IMR-90 (cell line): ENCODE measurements around the gene TRABD2A. TPM values are rescaled to one million over a fixed set of nuclear protein-coding genes. Genes with fewer than 3 reads are reported as not detected.
A peak's percentile ranks its signal among the peaks of the same experiment; 100 is the strongest.

Experiments
- ATAC-seq: fragments of 200-7000 bp; cut with Tn5 transposase; 2 replicates; pipeline ENCODE4 v1.9.1; 2020; ENCODE audit warnings: low read depth, mild to moderate bottlenecking, moderate library complexity
- BruUV-seq: library from RNA; stranded (reverse); fragments of 400-500 nt; replicated peaks from 2 replicates; lab custom pipeline; 2021; lab: Mats Ljungman, UMichigan
- CTCF ChIA-PET: fragments of 300-600 bp; formaldehyde crosslinking; extraction: SDS; loops from one replicate; lab custom pipeline; 2021; ENCODE audit warnings: antibody characterized with exemption; lab: Yijun Ruan, JAX
- POLR2A ChIA-PET: fragments of 300-600 bp; sonication (Branson Sonifier 250); formaldehyde crosslinking; loops from one replicate; lab custom pipeline; 2022; ENCODE audit warnings: antibody characterized with exemption; ENCODE audit not compliant: unreplicated experiment; lab: Charles Lee
- DNase-seq: peaks from one replicate; pipeline ENCODE4 v3.0.0; 2013
- H2AFZ ChIP-seq: replicated peaks from 2 replicates; pipeline ENCODE3; 2013; ENCODE audit warnings: low read length, mild to moderate bottlenecking; ENCODE audit not compliant: poor library complexity
- H2AK5ac ChIP-seq: 2 replicates; pipeline ENCODE4 v1.6.1; 2013; ENCODE audit warnings: low read depth, low read length, inconsistent platforms
- H2AK9ac ChIP-seq: replicated peaks from 2 replicates; pipeline ENCODE3; 2013; ENCODE audit warnings: mild to moderate bottlenecking, low read depth, low read length, moderate library complexity; ENCODE audit not compliant: poor library complexity
- H2BK120ac ChIP-seq: 2 replicates; pipeline ENCODE4 v1.6.1; 2013; ENCODE audit warnings: low read depth, low read length, inconsistent platforms
- H2BK15ac ChIP-seq: 3 replicates; pipeline ENCODE4 v1.6.1; 2013; ENCODE audit warnings: low read depth, low read length, inconsistent platforms
- H2BK20ac ChIP-seq: 2 replicates; pipeline ENCODE4 v1.6.1; 2013; ENCODE audit warnings: low read depth, mild to moderate bottlenecking, inconsistent platforms, low read length, moderate library complexity
- H2BK5ac ChIP-seq: 2 replicates; pipeline ENCODE4 v1.6.1; 2013; ENCODE audit warnings: mild to moderate bottlenecking, low read depth, low read length, inconsistent platforms; ENCODE audit not compliant: poor library complexity, severe bottlenecking
- H3K14ac ChIP-seq: replicated peaks from 2 replicates; pipeline ENCODE4 v1.6.1; 2013; ENCODE audit warnings: low read depth, low read length, inconsistent platforms
- H3K18ac ChIP-seq: 2 replicates; pipeline ENCODE4 v1.6.1; 2013; ENCODE audit warnings: low read depth, low read length, control low read depth
- H3K23ac ChIP-seq: 2 replicates; pipeline ENCODE4 v1.6.1; 2013; ENCODE audit warnings: low read depth, low read length, inconsistent platforms
- H3K27ac ChIP-seq: 2 replicates; pipeline ENCODE4 v1.5.1; 2013; ENCODE audit warnings: mild to moderate bottlenecking, control low read depth, low read length; ENCODE audit not compliant: insufficient read depth
- H3K27me3 ChIP-seq: 2 replicates; pipeline ENCODE4 v1.6.1; 2013; ENCODE audit warnings: low read length; ENCODE audit not compliant: control insufficient read depth, insufficient read depth
- H3K36me3 ChIP-seq: 2 replicates; pipeline ENCODE4 v1.6.1; 2013; ENCODE audit warnings: low read length, mixed read lengths; ENCODE audit not compliant: control insufficient read depth, insufficient read depth
- H3K4ac ChIP-seq: 2 replicates; pipeline ENCODE4 v1.6.1; 2013; ENCODE audit warnings: low read depth, low read length, inconsistent platforms
- H3K4me1 ChIP-seq: 2 replicates; pipeline ENCODE4 v1.6.1; 2013; ENCODE audit warnings: low read length, mixed read lengths; ENCODE audit not compliant: control insufficient read depth, insufficient read depth
- H3K4me2 ChIP-seq: 2 replicates; pipeline ENCODE4 v1.6.1; 2013; ENCODE audit warnings: low read depth, mild to moderate bottlenecking, control low read depth, low read length, moderate library complexity
- H3K4me3 ChIP-seq: 2 replicates; pipeline ENCODE4 v1.5.1; 2013; ENCODE audit warnings: low read depth, mild to moderate bottlenecking, control low read depth, low read length, moderate library complexity; ENCODE audit not compliant: insufficient read depth
- H3K56ac ChIP-seq: 2 replicates; pipeline ENCODE4 v1.6.1; 2013; ENCODE audit warnings: low read length, inconsistent platforms; ENCODE audit not compliant: insufficient read depth; ENCODE audit errors: extremely low read depth
- H3K79me1 ChIP-seq, 2 experiments: 2 replicates each; pipeline ENCODE4 v1.6.1; 2013; ENCODE audit warnings: low read length in 2 of 2, inconsistent platforms in 1 of 2, low read depth in 1 of 2
- H3K9ac ChIP-seq: 2 replicates; pipeline ENCODE4 v1.6.1; 2013; ENCODE audit warnings: low read depth, low read length, control low read depth
- H3K9me1 ChIP-seq: 2 replicates; pipeline ENCODE4 v1.6.1; 2013; ENCODE audit warnings: low read length, inconsistent platforms; ENCODE audit not compliant: insufficient read depth
- H3K9me3 ChIP-seq: 2 replicates; pipeline ENCODE4 v1.6.1; 2013; ENCODE audit warnings: low read length; ENCODE audit not compliant: control insufficient read depth, insufficient read depth
- H4K20me1 ChIP-seq: 2 replicates; pipeline ENCODE4 v1.6.1; 2013; ENCODE audit warnings: low read length, inconsistent platforms; ENCODE audit not compliant: insufficient read depth
- H4K5ac ChIP-seq: 2 replicates; pipeline ENCODE4 v1.6.1; 2013; ENCODE audit warnings: mild to moderate bottlenecking, low read depth, low read length, control low read depth
- H4K8ac ChIP-seq, 2 experiments: 2 replicates each; pipeline ENCODE4 v1.6.1; 2013; ENCODE audit warnings: low read depth in 2 of 2, low read length in 2 of 2, control low read depth in 1 of 2, inconsistent platforms in 1 of 2
- H4K91ac ChIP-seq: 2 replicates; pipeline ENCODE4 v1.6.1; 2013; ENCODE audit warnings: low read depth, low read length, inconsistent platforms; ENCODE audit not compliant: insufficient read depth
- BHLHE40 ChIP-seq: fragments of 150-350 bp; IDR thresholded peaks from 2 replicates; pipeline ENCODE4 v1.6.1; 2016; ENCODE audit warnings: mild to moderate bottlenecking, low read depth, low read length
- CEBPB ChIP-seq: IDR thresholded peaks from 2 replicates; pipeline ENCODE4 v1.6.1; 2012; ENCODE audit warnings: low read depth, low read length, improper control_type of control experiment
- CHD1 ChIP-seq: IDR thresholded peaks from 2 replicates; pipeline ENCODE4 v1.6.1; 2012; ENCODE audit warnings: low read depth, low read length, improper control_type of control experiment
- CTCF ChIP-seq: conservative IDR thresholded peaks from 2 replicates; pipeline ENCODE4 v1.5.1; 2012; ENCODE audit warnings: mild to moderate bottlenecking, low read depth, low read length, improper control_type of control experiment
- ELK1 ChIP-seq: fragments of 150-350 bp; IDR thresholded peaks from 2 replicates; pipeline ENCODE4 v1.6.1; 2016; ENCODE audit warnings: low read depth, mild to moderate bottlenecking, low read length, moderate library complexity, borderline replicate concordance
- FOS ChIP-seq: fragments of 150-350 bp; IDR thresholded peaks from 2 replicates; pipeline ENCODE4 v1.6.1; 2016; ENCODE audit warnings: low read depth, low read length
- MAFK ChIP-seq: IDR thresholded peaks from 2 replicates; pipeline ENCODE4 v1.6.1; 2012; ENCODE audit warnings: low read depth, low read length, improper control_type of control experiment
- MAZ ChIP-seq: IDR thresholded peaks from 2 replicates; pipeline ENCODE4 v1.6.1; 2012; ENCODE audit warnings: low read depth, mild to moderate bottlenecking, low read length, improper control_type of control experiment, moderate library complexity, borderline replicate concordance
- MXI1 ChIP-seq: IDR thresholded peaks from 2 replicates; pipeline ENCODE4 v1.6.1; 2012; ENCODE audit warnings: low read depth, mild to moderate bottlenecking, low read length, moderate library complexity, borderline replicate concordance
- NFE2L2 ChIP-seq: fragments of 150-350 bp; IDR thresholded peaks from 2 replicates; pipeline ENCODE4 v1.6.1; 2016; ENCODE audit warnings: low read depth, mild to moderate bottlenecking, low read length
- POLR2A ChIP-seq: IDR thresholded peaks from 2 replicates; pipeline ENCODE4 v1.6.1; 2012; ENCODE audit warnings: mild to moderate bottlenecking, low read depth, low read length
- RAD21 ChIP-seq: IDR thresholded peaks from 2 replicates; pipeline ENCODE4 v1.6.1; 2012; ENCODE audit warnings: low read length, improper control_type of control experiment
- RCOR1 ChIP-seq: IDR thresholded peaks from 2 replicates; pipeline ENCODE4 v1.6.1; 2012; ENCODE audit warnings: mild to moderate bottlenecking, low read length, improper control_type of control experiment; ENCODE audit not compliant: insufficient replicate concordance
- RFX5 ChIP-seq: IDR thresholded peaks from 2 replicates; pipeline ENCODE4 v1.8.0; 2012; ENCODE audit warnings: low read depth, mild to moderate bottlenecking, low read length, moderate library complexity
- SMC3 ChIP-seq: fragments of 150-350 bp; IDR thresholded peaks from 2 replicates; pipeline ENCODE4 v1.6.1; 2016; ENCODE audit warnings: low read depth, mild to moderate bottlenecking, antibody characterized with exemption, low read length, moderate library complexity
- USF2 ChIP-seq: fragments of 150-350 bp; IDR thresholded peaks from 2 replicates; pipeline ENCODE4 v1.6.1; 2017; ENCODE audit warnings: mild to moderate bottlenecking, antibody characterized with exemption, low read length, low read depth
- WGBS, 2 experiments: methylation state at CpG; one replicate each; pipeline versions ENCODE4 v1.1.5 to v1.1.7; 2013; ENCODE audit warnings: missing lambda C conversion rate in 2 of 2; ENCODE audit not compliant: insufficient read length in 1 of 2; ENCODE audit errors: extremely low coverage in 2 of 2; 5-methylcytosine and 5-hydroxymethylcytosine counted together
- dilution Hi-C: fragments of 300-500 bp; cut with HindIII; formaldehyde crosslinking; loops from one replicate; pipeline ENCODE4 v1.14.3; 2018; ENCODE audit warnings: low sequenced_read_pairs; ENCODE audit not compliant: unreplicated experiment
- in situ Hi-C: fragments of 300-500 bp; cut with MboI; formaldehyde crosslinking; loops from 3 replicates; pipeline ENCODE4 v1.14.3; 2019; ENCODE audit warnings: low sequenced_read_pairs, inconsistent platforms, mixed read lengths
- intact Hi-C: fragments of 100-400 bp; cut with micrococcal nuclease; formaldehyde crosslinking; loops from 2 replicates; pipeline ENCODE4 v1.10.0; 2022
- polyA plus RNA-seq, 3 experiments: library from polyadenylated mRNA; depleted of rRNA; stranded (reverse); fragments of >200 nt; gene quantifications; 2 replicates each; pipeline ENCODE4 v1.2.3, GENCODE V29; 2012; ENCODE audit warnings: low replicate concordance in 1 of 3
- total RNA-seq: library from RNA; depleted of rRNA; stranded (reverse); fragments of >200 nt; gene quantifications from 2 replicates; pipeline ENCODE4 v1.2.3, GENCODE V29; 2012

The TRABD2A gene
- total and polyA plus RNA-seq, 2 of the 4 experiments (the other 2 are of a cell fraction): 17.6 to 20.3 TPM

- H2BK15ac ChIP-seq: peak overlapping the region; percentile 93
- H2AFZ ChIP-seq: peak overlapping the region; percentile 80
- peak overlapping the region; percentile 99 for H3K4ac ChIP-seq
- peak overlapping the region; percentile 96 for H3K56ac ChIP-seq
- intact Hi-C loops: loop anchor here (1.0 to 2.0 kb wide), 3 partner anchors 32 to 120 kb away; partner anchors contain the start of gene TRABD2A
- peak overlapping the region; percentile 90 for H2AK5ac ChIP-seq
- H3K9ac ChIP-seq: peak overlapping the region; percentile 81
- H2BK5ac ChIP-seq: peak overlapping the region; percentile 98
- H3K18ac ChIP-seq: peak overlapping the region; percentile 98
- H3K36me3 ChIP-seq: no peaks in the 10 kb centered on the region
- peak overlapping the region; percentile 100 for H2BK20ac ChIP-seq
- no peaks in the 10 kb centered on the region for H3K79me1 ChIP-seq
- H3K27me3 ChIP-seq: no peaks in the 10 kb centered on the region
- no CpG with 5 or more reads among the region's 4 CpGs for WGBS, 2 experiments
- peak; percentile 87 for ATAC-seq
- H2BK120ac ChIP-seq: peak overlapping the region; percentile 99
- dilution Hi-C loops: no loop called here
- H2AK9ac ChIP-seq: peak overlapping the region; percentile 93
- H3K4me2 ChIP-seq: peak overlapping the region; percentile 76
- peak overlapping the region; percentile 97 for H3K14ac ChIP-seq
- ChIA-PET POLR2A (interaction anchor here (0.5 to 1.2 kb wide), 2 partner anchors 31 to 310 kb away, joined by 7 to 11 read pairs; no protein-coding TSS in a partner anchor), CTCF (interaction anchor here (0.6 to 1.0 kb wide), 3 partner anchors 45 to 100 kb away, joined by 3 to 5 read pairs (median 3); no protein-coding TSS in a partner anchor)
- BruUV-seq: no TSS peak
- TF ChIP-seq CHD1 (no peak), BHLHE40 (no peak), MXI1 (no peak), MAZ (no peak), SMC3 (no peak), POLR2A (peak; percentile 76), NFE2L2 (peak; percentile 2; the same call in 1 of the 2 replicates), ELK1 (no peak), MAFK (peak; percentile 51), RFX5 (no peak), CEBPB (peak; percentile 54; the same call in 1 of the 2 replicates), CTCF (no peak), FOS (0 out of 2 replicates have a peak, but pooled peaks have one; percentile 2), USF2 (no peak), RCOR1 (no peak), RAD21 (no peak)
- H3K4me1 ChIP-seq: peaks cover 11% of the 10 kb centered on the region
- peak overlapping the region; percentile 100 for H4K91ac ChIP-seq
- no peaks in the 10 kb centered on the region for H3K9me3 ChIP-seq
- H4K20me1 ChIP-seq: no peaks in the 10 kb centered on the region
- H3K9me1 ChIP-seq: peaks cover 9% of the 10 kb centered on the region
- no peak overlapping the region for H3K4me3 ChIP-seq
- H4K5ac ChIP-seq: peak overlapping the region; percentile 95
- DNase-seq: peak; percentile 100
- in situ Hi-C loops: no loop called here
- peak overlapping the region; percentile 93 to 96 for H4K8ac ChIP-seq
- H3K23ac ChIP-seq: peak overlapping the region; percentile 94
- H3K27ac ChIP-seq: peak overlapping the region; percentile 97
These were observed 73.8 kb downstream of the TRABD2A start for GRCh38 chr2:84807063-84807485.
